ENCODE data around the gene MAML2. TPM values are rescaled to one million over a fixed set of nuclear protein-coding genes. Genes with fewer than 3 reads are reported as not detected.

The MAML2 gene
- total and polyA plus RNA-seq, 2 of the 13 experiments (the other 11 are each of a cell fraction or from before 2014, with no cell fraction given): 2.3 to 25.9 TPM

- FAIRE-seq (no peak), ATAC-seq (no peak), DNase-seq (ENCODE audit: low spot score) (no peak)
- BruUV-seq (replicated peaks): no TSS peak
- intact Hi-C loops (cut with micrococcal nuclease; ENCODE audit: unreplicated experiment) (loop anchor here (10.0 kb wide), 1 partner anchor 94 kb away; the partner anchor contains the start of gene MTMR2), in situ Hi-C loops (cut with HindIII; ENCODE audit: extremely low pct_ligation_motif_present, low pct_unique_long_range_greater_than_20kb) (loop anchor here (10.0 kb wide), 1 partner anchor 326 kb away; the partner anchor contains the start of gene MAML2)
- no peak overlapping the region for H3K4me2 ChIP-seq (ENCODE audit: low read depth, low read length)
- H3K9ac ChIP-seq (ENCODE audit: insufficient read depth, low read depth, low read length): no peak overlapping the region
- H3K9me3 ChIP-seq (ENCODE audit: low read length): no peaks in the 10 kb centered on the region
- H3K4me3 ChIP-seq (replicated peaks in 1 of 3; ENCODE audit: insufficient read depth in 1 of 3, low read depth in 2 of 3, low read length in 3 of 3): no peak overlapping the region
- no peaks in the 10 kb centered on the region for H4K20me1 ChIP-seq (ENCODE audit: insufficient read depth, low read length)
- H3K27me3 ChIP-seq (ENCODE audit: control insufficient read depth in 1 of 2, insufficient read depth in 2 of 2, low read length in 2 of 2): no peaks in the 10 kb centered on the region
- no peak overlapping the region for H2AFZ ChIP-seq (ENCODE audit: low read length)
- peaks cover 2 to 15% of the 10 kb centered on the region in 2 experiments; a peak in 2 of 5 replicates for H3K36me3 ChIP-seq (replicated peaks in 1 of 2; ENCODE audit: control insufficient read depth in 1 of 2, insufficient read depth in 2 of 2, low read length in 2 of 2)
- no peak overlapping the region for H3K27ac ChIP-seq (ENCODE audit: extremely low read length, insufficient read depth, low read length)
- CTCF ChIA-PET (ENCODE audit: low intra/inter-chr PET ratio, low total read pairs): no interaction called here
- H3K4me1 ChIP-seq (ENCODE audit: insufficient read depth, low read length): peaks cover 54% of the 10 kb centered on the region
- H3K79me2 ChIP-seq (ENCODE audit: insufficient read depth, low read length): peaks cover 2% of the 10 kb centered on the region
- POLR2A ChIA-PET: interaction anchor here (1.0 kb wide), 1 partner anchor 323 kb away, joined by 3 read pairs; the partner anchor contains the start of gene MAML2
- no peak for TF ChIP-seq ZNF503 (CRISPR knock-in tag; IDR thresholded peaks at IDR 0.05)
- TF ChIP-seq, protein P1, sequence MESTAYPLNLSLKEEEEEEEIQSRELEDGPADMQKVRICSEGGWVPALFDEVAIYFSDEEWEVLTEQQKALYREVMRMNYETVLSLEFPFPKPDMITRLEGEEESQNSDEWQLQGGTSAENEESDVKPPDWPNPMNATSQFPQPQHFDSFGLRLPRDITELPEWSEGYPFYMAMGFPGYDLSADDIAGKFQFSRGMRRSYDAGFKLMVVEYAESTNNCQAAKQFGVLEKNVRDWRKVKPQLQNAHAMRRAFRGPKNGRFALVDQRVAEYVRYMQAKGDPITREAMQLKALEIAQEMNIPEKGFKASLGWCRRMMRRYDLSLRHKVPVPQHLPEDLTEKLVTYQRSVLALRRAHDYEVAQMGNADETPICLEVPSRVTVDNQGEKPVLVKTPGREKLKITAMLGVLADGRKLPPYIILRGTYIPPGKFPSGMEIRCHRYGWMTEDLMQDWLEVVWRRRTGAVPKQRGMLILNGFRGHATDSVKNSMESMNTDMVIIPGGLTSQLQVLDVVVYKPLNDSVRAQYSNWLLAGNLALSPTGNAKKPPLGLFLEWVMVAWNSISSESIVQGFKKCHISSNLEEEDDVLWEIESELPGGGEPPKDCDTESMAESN (CRISPR knock-in tag; conservative IDR thresholded peaks at IDR 0.05): no peak
- no peak for TF ChIP-seq TRIM24 (CRISPR knock-in tag; IDR thresholded peaks at IDR 0.05)
- no peak for TF ChIP-seq ZFP90 (CRISPR knock-in tag; IDR thresholded peaks at IDR 0.05; ENCODE audit: borderline replicate concordance)
- TF ChIP-seq SIX4 (CRISPR knock-in tag; IDR thresholded peaks at IDR 0.05): no peak
- no peak for TF ChIP-seq ZNF143 (CRISPR knock-in tag; IDR thresholded peaks at IDR 0.05)
- TF ChIP-seq GTF2F1 (IDR thresholded peaks at IDR 0.05; ENCODE audit: low read length): no peak
- TF ChIP-seq, protein P2, sequence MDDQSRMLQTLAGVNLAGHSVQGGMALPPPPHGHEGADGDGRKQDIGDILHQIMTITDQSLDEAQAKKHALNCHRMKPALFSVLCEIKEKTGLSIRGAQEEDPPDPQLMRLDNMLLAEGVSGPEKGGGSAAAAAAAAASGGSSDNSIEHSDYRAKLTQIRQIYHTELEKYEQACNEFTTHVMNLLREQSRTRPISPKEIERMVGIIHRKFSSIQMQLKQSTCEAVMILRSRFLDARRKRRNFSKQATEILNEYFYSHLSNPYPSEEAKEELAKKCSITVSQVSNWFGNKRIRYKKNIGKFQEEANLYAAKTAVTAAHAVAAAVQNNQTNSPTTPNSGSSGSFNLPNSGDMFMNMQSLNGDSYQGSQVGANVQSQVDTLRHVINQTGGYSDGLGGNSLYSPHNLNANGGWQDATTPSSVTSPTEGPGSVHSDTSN (CRISPR knock-in tag; IDR thresholded peaks at IDR 0.05; ENCODE audit: borderline replicate concordance): no peak
- TF ChIP-seq, protein P3, sequence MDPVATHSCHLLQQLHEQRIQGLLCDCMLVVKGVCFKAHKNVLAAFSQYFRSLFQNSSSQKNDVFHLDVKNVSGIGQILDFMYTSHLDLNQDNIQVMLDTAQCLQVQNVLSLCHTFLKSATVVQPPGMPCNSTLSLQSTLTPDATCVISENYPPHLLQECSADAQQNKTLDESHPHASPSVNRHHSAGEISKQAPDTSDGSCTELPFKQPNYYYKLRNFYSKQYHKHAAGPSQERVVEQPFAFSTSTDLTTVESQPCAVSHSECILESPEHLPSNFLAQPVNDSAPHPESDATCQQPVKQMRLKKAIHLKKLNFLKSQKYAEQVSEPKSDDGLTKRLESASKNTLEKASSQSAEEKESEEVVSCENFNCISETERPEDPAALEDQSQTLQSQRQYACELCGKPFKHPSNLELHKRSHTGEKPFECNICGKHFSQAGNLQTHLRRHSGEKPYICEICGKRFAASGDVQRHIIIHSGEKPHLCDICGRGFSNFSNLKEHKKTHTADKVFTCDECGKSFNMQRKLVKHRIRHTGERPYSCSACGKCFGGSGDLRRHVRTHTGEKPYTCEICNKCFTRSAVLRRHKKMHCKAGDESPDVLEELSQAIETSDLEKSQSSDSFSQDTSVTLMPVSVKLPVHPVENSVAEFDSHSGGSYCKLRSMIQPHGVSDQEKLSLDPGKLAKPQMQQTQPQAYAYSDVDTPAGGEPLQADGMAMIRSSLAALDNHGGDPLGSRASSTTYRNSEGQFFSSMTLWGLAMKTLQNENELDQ (CRISPR knock-in tag; IDR thresholded peaks at IDR 0.05; ENCODE audit: borderline replicate concordance): no peak
- TF ChIP-seq ZBTB7B (CRISPR knock-in tag; IDR thresholded peaks at IDR 0.05): no peak
- TF ChIP-seq ZBTB10 (CRISPR knock-in tag; IDR thresholded peaks at IDR 0.05; ENCODE audit: borderline replicate concordance): no peak
- no peak for TF ChIP-seq ZNF83 (CRISPR knock-in tag; IDR thresholded peaks at IDR 0.05; ENCODE audit: borderline replicate concordance)
- TF ChIP-seq, protein P4, sequence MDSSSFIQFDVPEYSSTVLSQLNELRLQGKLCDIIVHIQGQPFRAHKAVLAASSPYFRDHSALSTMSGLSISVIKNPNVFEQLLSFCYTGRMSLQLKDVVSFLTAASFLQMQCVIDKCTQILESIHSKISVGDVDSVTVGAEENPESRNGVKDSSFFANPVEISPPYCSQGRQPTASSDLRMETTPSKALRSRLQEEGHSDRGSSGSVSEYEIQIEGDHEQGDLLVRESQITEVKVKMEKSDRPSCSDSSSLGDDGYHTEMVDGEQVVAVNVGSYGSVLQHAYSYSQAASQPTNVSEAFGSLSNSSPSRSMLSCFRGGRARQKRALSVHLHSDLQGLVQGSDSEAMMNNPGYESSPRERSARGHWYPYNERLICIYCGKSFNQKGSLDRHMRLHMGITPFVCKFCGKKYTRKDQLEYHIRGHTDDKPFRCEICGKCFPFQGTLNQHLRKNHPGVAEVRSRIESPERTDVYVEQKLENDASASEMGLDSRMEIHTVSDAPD (CRISPR knock-in tag; IDR thresholded peaks at IDR 0.05): no peak
Observed at GRCh38 chr11:96019281-96019680, 323.7 kb downstream of the MAML2 start.
